Measurements from ENCODE around the gene PTEN. TPM values are rescaled to one million over a fixed set of nuclear protein-coding genes. Genes with fewer than 3 reads are reported as not detected.

PTEN gene
- total and polyA plus RNA-seq, 11 donors = 20.1 to 77.7 (median 60.0) TPM

GRCh38 chr10:88017781-88018180 lies 154.4 kb downstream of the PTEN start:
- Histone ChIP-seq H3K36me3 (no peaks in the 10 kb centered on the region), H3K27me3 (no peaks in the 10 kb centered on the region), H3K4me3 (no peak overlapping the region), H3K9me3 (no peaks in the 10 kb centered on the region), H3K27ac (peak overlapping the region in 1 of 12 donors; percentile 28), H3K4me1 (peaks cover 0 to 4% (median 0%) of the 10 kb centered on the region in 12 donors)
- DNase-seq (no peak), ATAC-seq (no peak)
- TF ChIP-seq, protein P1, sequence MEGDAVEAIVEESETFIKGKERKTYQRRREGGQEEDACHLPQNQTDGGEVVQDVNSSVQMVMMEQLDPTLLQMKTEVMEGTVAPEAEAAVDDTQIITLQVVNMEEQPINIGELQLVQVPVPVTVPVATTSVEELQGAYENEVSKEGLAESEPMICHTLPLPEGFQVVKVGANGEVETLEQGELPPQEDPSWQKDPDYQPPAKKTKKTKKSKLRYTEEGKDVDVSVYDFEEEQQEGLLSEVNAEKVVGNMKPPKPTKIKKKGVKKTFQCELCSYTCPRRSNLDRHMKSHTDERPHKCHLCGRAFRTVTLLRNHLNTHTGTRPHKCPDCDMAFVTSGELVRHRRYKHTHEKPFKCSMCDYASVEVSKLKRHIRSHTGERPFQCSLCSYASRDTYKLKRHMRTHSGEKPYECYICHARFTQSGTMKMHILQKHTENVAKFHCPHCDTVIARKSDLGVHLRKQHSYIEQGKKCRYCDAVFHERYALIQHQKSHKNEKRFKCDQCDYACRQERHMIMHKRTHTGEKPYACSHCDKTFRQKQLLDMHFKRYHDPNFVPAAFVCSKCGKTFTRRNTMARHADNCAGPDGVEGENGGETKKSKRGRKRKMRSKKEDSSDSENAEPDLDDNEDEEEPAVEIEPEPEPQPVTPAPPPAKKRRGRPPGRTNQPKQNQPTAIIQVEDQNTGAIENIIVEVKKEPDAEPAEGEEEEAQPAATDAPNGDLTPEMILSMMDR (IDR thresholded peaks at IDR 0.05) = no peak
- no peak for TF ChIP-seq POLR2A (IDR thresholded peaks at IDR 0.05)
- WGBS, 4 donors = 71 to 86% (median 77%) methylated on average over 1 of the region's 1 CpG
- intact Hi-C loops (cut with DNase I) = no loop called here

GRCh38 chr10:88019753-88020152 lies 156.3 kb downstream of the PTEN start:
- 82 to 100% (median 92%) methylated on average over 1 of the region's 1 CpG for WGBS, 4 donors
- ATAC-seq (no peak), DNase-seq (no peak)
- Histone ChIP-seq H3K36me3 (no peaks in the 10 kb centered on the region), H3K4me3 (no peak overlapping the region), H3K27me3 (no peaks in the 10 kb centered on the region), H3K9me3 (peaks cover 0 to 2% (median 0%) of the 10 kb centered on the region in 12 donors), H3K4me1 (no peaks in the 10 kb centered on the region), H3K27ac (no peak overlapping the region)
- intact Hi-C loops (cut with DNase I) = no loop called here
- no peak for TF ChIP-seq POLR2A (IDR thresholded peaks at IDR 0.05)
- TF ChIP-seq, protein P1 (IDR thresholded peaks at IDR 0.05) = no peak

Other genes with a start within 250 kb of the PTEN start
- gene PAPSS2, start 203.7 kb upstream of the PTEN start, total RNA-seq = 10 to 100 TPM in 3 of 9 donors, 1 to 10 TPM in 6; 3.1 to 32.6 (median 9.0) TPM
- 1 to 10 TPM; 1.9 to 5.8 TPM for gene PAPSS2, start 203.7 kb upstream of the PTEN start, polyA plus RNA-seq
- gene ATAD1, start 45.4 kb upstream of the PTEN start, total RNA-seq = 100 to 1,000 TPM in 4 of 9 donors, 10 to 100 TPM in 5; 64.8 to 115 (median 87.5) TPM
- 10 to 100 TPM; 17.5 to 49.0 TPM for gene ATAD1, start 45.4 kb upstream of the PTEN start, polyA plus RNA-seq
- under 1 TPM; 0.13 to 0.57 (median 0.43) TPM for gene KLLN, start 92 bp upstream of the PTEN start, total RNA-seq
- gene KLLN, start 92 bp upstream of the PTEN start, polyA plus RNA-seq = under 1 TPM; 0.19 to 0.26 TPM

Measured in heart left ventricle (tissue), 16 donors.